HepG2 (cell line): ENCODE data around the gene SNAPC4. TPM values are rescaled to one million over a fixed set of nuclear protein-coding genes. Genes with fewer than 3 reads are reported as not detected.

Experiments used
- ATAC-seq: fragments of 200-7000 bp; cut with Tn5 transposase; 3 replicates; pipeline ENCODE4 v1.9.1; 2020; ENCODE audit warnings: mild to moderate bottlenecking, moderate library complexity
- BruUV-seq: library from RNA; stranded (reverse); fragments of 400-500 nt; replicated peaks from 2 replicates; lab custom pipeline; 2021; lab: Mats Ljungman, UMichigan
- CTCF ChIA-PET: fragments of 300-600 bp; formaldehyde crosslinking; extraction: SDS; loops from one replicate; lab custom pipeline; 2021; ENCODE audit warnings: low total read pairs, inconsistent platforms, low intra/inter-chr PET ratio; lab: Yijun Ruan, JAX
- POLR2A ChIA-PET: fragments of 350-600 bp; sonication (Branson Sonifier 250); formaldehyde crosslinking; loops from one replicate; lab custom pipeline; 2020; ENCODE audit warnings: antibody characterized with exemption, inconsistent platforms; lab: Yijun Ruan, JAX
- DNase-seq: peaks from one replicate; pipeline ENCODE4 v3.0.0-alpha.2; 2015; ENCODE audit warnings: low spot score
- FAIRE-seq: peaks from 3 replicates; lab custom pipeline; 2011; peaks lifted over from hg19 to GRCh38; lab: Jason Lieb, UNC
- H2AFZ ChIP-seq: one replicate; pipeline ENCODE4 v1.6.1; 2011; ENCODE audit warnings: low read length, inconsistent platforms
- H3K27ac ChIP-seq: fragments of 300-600 bp; 3 replicates; pipeline ENCODE4 v1.8.0; 2011; ENCODE audit warnings: mixed run types, mild to moderate bottlenecking, mixed read lengths, low read length, inconsistent platforms; ENCODE audit not compliant: insufficient read depth; ENCODE audit errors: extremely low read length
- H3K27me3 ChIP-seq, 2 experiments: fragments of 200-600 bp in 1 of 2; 2 replicates in 1 of 2; 3 replicates in 1 of 2; pipeline versions ENCODE4 v1.6.0 to v1.8.0; 2011; ENCODE audit warnings: low read length in 2 of 2, mild to moderate bottlenecking in 2 of 2, moderate library complexity in 2 of 2, inconsistent platforms in 1 of 2; ENCODE audit not compliant: insufficient read depth in 2 of 2, control insufficient read depth in 1 of 2
- H3K36me3 ChIP-seq, 2 experiments: fragments of 200-600 bp in 1 of 2; replicated peaks in 1 of 2; 2 replicates in 1 of 2; 3 replicates in 1 of 2; pipeline versions ENCODE4 v1.5.1 to v1.8.0; 2011; ENCODE audit warnings: low read length in 2 of 2, inconsistent platforms in 1 of 2; ENCODE audit not compliant: insufficient read depth in 2 of 2, control insufficient read depth in 1 of 2
- H3K4me1 ChIP-seq: 2 replicates; pipeline ENCODE4 v1.5.1; 2012; ENCODE audit warnings: low read length, inconsistent platforms; ENCODE audit not compliant: insufficient read depth
- H3K4me2 ChIP-seq: 2 replicates; pipeline ENCODE4 v1.6.0; 2011; ENCODE audit warnings: low read depth, low read length, inconsistent platforms
- H3K4me3 ChIP-seq, 3 experiments: fragments of 200-600 bp in 1 of 3; sonication (generic), shearing (Covaris generic) in 1 of 3; replicated peaks in 1 of 3; 2 replicates each; pipeline ENCODE4 v1.5.1; 2011 to 2016; ENCODE audit warnings: low read length in 3 of 3, inconsistent platforms in 2 of 3, low read depth in 2 of 3, mild to moderate bottlenecking in 2 of 3, control low read depth in 1 of 3, mixed read lengths in 1 of 3; ENCODE audit not compliant: insufficient read depth in 1 of 3
- H3K79me2 ChIP-seq: one replicate; pipeline ENCODE4 v1.6.1; 2011; ENCODE audit warnings: low read length, inconsistent platforms; ENCODE audit not compliant: insufficient read depth
- H3K9ac ChIP-seq: 2 replicates; pipeline ENCODE4 v1.6.0; 2011; ENCODE audit warnings: mild to moderate bottlenecking, low read depth, low read length, inconsistent platforms; ENCODE audit not compliant: insufficient read depth
- H3K9me3 ChIP-seq: 2 replicates; pipeline ENCODE4 v1.5.1; 2012; ENCODE audit warnings: mild to moderate bottlenecking, low read length
- H4K20me1 ChIP-seq: 2 replicates; pipeline ENCODE4 v1.6.0; 2011; ENCODE audit warnings: inconsistent platforms, mild to moderate bottlenecking, low read length, moderate library complexity; ENCODE audit not compliant: insufficient read depth
- CEBPB ChIP-seq: IDR thresholded peaks from 2 replicates; pipeline ENCODE4 v1.6.1; 2011; ENCODE audit warnings: low read depth, low read length, improper control_type of control experiment, borderline replicate concordance
- ZBTB33 ChIP-seq: sonication (generic); formaldehyde crosslinking; IDR thresholded peaks from 2 replicates; pipeline ENCODE4 v1.4.0; 2020; ENCODE audit warnings: missing genetic modification reagents
- ZNF639 ChIP-seq: conservative IDR thresholded peaks from 2 replicates; pipeline ENCODE4 v1.6.1; 2018; ENCODE audit warnings: missing genetic modification reagents
- ZNF770 ChIP-seq: sonication (generic); formaldehyde crosslinking; IDR thresholded peaks from 2 replicates; pipeline ENCODE4 v1.5.0; 2020; ENCODE audit warnings: mild to moderate bottlenecking, missing genetic modification reagents
- WGBS: methylation state at CpG from one replicate; pipeline ENCODE4 v1.1.6; 2017; ENCODE audit warnings: low lambda C conversion rate; 5-methylcytosine and 5-hydroxymethylcytosine counted together
- in situ Hi-C: cut with HindIII; loops from 2 replicates; pipeline ENCODE4 v1.10.0; 2017; ENCODE audit warnings: low pct_unique_long_range_greater_than_20kb; ENCODE audit not compliant: extremely low pct_ligation_motif_present
- intact Hi-C: fragments of 100-400 bp; cut with micrococcal nuclease; formaldehyde crosslinking; loops from one replicate; pipeline ENCODE4 v1.10.0; 2022; ENCODE audit not compliant: unreplicated experiment
- polyA plus RNA-seq, 8 experiments: library from polyadenylated mRNA; depleted of rRNA in 3 of 8; stranded (reverse) in 7 of 8; unstranded in 1 of 8; fragments of >200 nt; fragmentation: Illumina TruSeq in 4 of 8; extraction: Trizol in 4 of 8; gene quantifications; 2 replicates each; pipeline versions ENCODE4 v1.2.1 to v1.2.3, GENCODE V29; 2011 to 2016; ENCODE audit warnings: low read depth in 4 of 8, missing spikeins in 1 of 8, mixed read lengths in 1 of 8; ENCODE audit not compliant: insufficient read depth in 1 of 8
- total RNA-seq, 5 experiments: library from RNA; depleted of rRNA; stranded (reverse); fragments of >200 nt; fragmentation: Illumina TruSeq; extraction: Trizol; gene quantifications; 2 replicates each; pipeline ENCODE4 v1.2.3, GENCODE V29; 2016; ENCODE audit warnings: low read depth in 1 of 5

SNAPC4 gene
- total and polyA plus RNA-seq, 2 of the 13 experiments (the other 11 are each of a cell fraction or from before 2014, with no cell fraction given) = 2.0 to 6.0 TPM

- ChIA-PET POLR2A (no interaction called here), CTCF (no interaction called here)
- BruUV-seq = no TSS peak
- no peaks in the 10 kb centered on the region for H3K9me3 ChIP-seq
- H4K20me1 ChIP-seq = no peaks in the 10 kb centered on the region
- ATAC-seq (no peak), DNase-seq (no peak), FAIRE-seq (no peak)
- WGBS = 84% methylated on average over 7 of the region's 7 CpGs
- no peak overlapping the region for H3K27ac ChIP-seq
- H3K9ac ChIP-seq = no peak overlapping the region
- intact Hi-C loops = no loop called here
- no peak overlapping the region for H3K4me3 ChIP-seq
- H3K27me3 ChIP-seq = no peaks in the 10 kb centered on the region
- peaks cover 23% of the 10 kb centered on the region for H3K4me1 ChIP-seq
- peaks cover 11 to 39% of the 10 kb centered on the region in 2 experiments; a peak in 4 of 5 replicates for H3K36me3 ChIP-seq
- TF ChIP-seq ZNF639 (CRISPR knock-in tag) (no peak), CEBPB (0 out of 2 replicates have a peak, but pooled peaks have one; percentile 30), ZNF770 (CRISPR knock-in tag) (peak; percentile 49; the same call in 1 of the 2 replicates), ZBTB33 (0 out of 2 replicates have a peak, but pooled peaks have one; percentile 15)
- in situ Hi-C loops = no loop called here
- no peak overlapping the region for H3K4me2 ChIP-seq
- H3K79me2 ChIP-seq = peaks cover 16% of the 10 kb centered on the region
- no peak overlapping the region for H2AFZ ChIP-seq
Observed at GRCh38 chr9:136405481-136405880, 5.5 kb upstream of the SNAPC4 start.
